Neutrophil (primary cell): ENCODE data around the gene STMN3.
"Not testable (repeated sequence)": the region's sequence is repeated elsewhere in the genome, so short reads cannot be mapped to it uniquely, and the experiment has no call there.

ENCODE experiments used
- H3K27ac ChIP-seq: fragments of 200-600 bp; sonication (generic); 2 replicates; pipeline ENCODE4 v1.5.1; 2016; ENCODE audit warnings: mild to moderate bottlenecking, moderate library complexity
- H3K27me3 ChIP-seq: fragments of 200-600 bp; sonication (generic); 2 replicates; pipeline ENCODE4 v1.6.0; 2016; ENCODE audit warnings: mild to moderate bottlenecking
- H3K36me3 ChIP-seq: fragments of 200-600 bp; sonication (generic); 2 replicates; pipeline ENCODE4 v1.5.1; 2017
- H3K4me1 ChIP-seq, 2 experiments: fragments of 200-600 bp in 1 of 2; sonication (generic) in 1 of 2; 1 replicate in 1 of 2; 2 replicates in 1 of 2; pipeline versions ENCODE4 v1.5.1 to v1.6.1; 2013 to 2016; ENCODE audit warnings: low read depth in 1 of 2, low read length in 1 of 2, mild to moderate bottlenecking in 1 of 2, moderate library complexity in 1 of 2; ENCODE audit not compliant: control insufficient read depth in 1 of 2, insufficient read depth in 1 of 2
- H3K4me3 ChIP-seq, 2 experiments: fragments of 200-600 bp in 1 of 2; sonication (generic) in 1 of 2; 1 replicate in 1 of 2; 2 replicates in 1 of 2; pipeline ENCODE4 v1.5.1; 2013 to 2016; ENCODE audit warnings: low read depth in 1 of 2, low read length in 1 of 2, mild to moderate bottlenecking in 1 of 2, moderate library complexity in 1 of 2
- H3K9me3 ChIP-seq: fragments of 200-600 bp; sonication (generic); 2 replicates; pipeline ENCODE4 v1.5.1; 2016
- TF ChIP-seq, protein P1 (sequence below): fragments of 200-600 bp; sonication (generic); IDR thresholded peaks from 2 replicates; pipeline ENCODE4 v1.5.1; 2016; ENCODE audit warnings: antibody characterized with exemption

The STMN3 gene

DNA sequence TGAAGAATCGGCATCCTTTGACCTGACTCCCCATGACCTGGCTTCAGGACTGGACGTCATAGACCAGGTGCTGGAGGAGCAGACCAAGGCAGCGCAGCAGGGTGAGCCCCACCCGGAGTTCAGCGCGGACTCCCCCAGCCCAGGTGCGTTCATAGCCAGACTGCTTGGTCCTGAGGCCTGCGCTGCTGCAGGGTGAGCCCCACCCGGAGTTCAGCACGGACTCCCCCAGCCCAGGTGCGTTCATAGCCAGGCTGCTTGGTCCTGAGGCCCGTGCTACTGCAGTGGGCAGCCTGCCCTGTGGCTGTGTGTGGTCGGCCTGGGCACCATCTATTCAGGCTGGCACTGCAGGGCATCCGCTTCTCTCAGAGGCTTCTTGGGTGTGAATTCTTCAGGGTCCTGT lies 20.7 kb upstream of the STMN3 start:
- H3K36me3 ChIP-seq = peaks cover 24% of the 10 kb centered on the region
- TF ChIP-seq, protein P1, sequence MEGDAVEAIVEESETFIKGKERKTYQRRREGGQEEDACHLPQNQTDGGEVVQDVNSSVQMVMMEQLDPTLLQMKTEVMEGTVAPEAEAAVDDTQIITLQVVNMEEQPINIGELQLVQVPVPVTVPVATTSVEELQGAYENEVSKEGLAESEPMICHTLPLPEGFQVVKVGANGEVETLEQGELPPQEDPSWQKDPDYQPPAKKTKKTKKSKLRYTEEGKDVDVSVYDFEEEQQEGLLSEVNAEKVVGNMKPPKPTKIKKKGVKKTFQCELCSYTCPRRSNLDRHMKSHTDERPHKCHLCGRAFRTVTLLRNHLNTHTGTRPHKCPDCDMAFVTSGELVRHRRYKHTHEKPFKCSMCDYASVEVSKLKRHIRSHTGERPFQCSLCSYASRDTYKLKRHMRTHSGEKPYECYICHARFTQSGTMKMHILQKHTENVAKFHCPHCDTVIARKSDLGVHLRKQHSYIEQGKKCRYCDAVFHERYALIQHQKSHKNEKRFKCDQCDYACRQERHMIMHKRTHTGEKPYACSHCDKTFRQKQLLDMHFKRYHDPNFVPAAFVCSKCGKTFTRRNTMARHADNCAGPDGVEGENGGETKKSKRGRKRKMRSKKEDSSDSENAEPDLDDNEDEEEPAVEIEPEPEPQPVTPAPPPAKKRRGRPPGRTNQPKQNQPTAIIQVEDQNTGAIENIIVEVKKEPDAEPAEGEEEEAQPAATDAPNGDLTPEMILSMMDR = no peak

DNA sequence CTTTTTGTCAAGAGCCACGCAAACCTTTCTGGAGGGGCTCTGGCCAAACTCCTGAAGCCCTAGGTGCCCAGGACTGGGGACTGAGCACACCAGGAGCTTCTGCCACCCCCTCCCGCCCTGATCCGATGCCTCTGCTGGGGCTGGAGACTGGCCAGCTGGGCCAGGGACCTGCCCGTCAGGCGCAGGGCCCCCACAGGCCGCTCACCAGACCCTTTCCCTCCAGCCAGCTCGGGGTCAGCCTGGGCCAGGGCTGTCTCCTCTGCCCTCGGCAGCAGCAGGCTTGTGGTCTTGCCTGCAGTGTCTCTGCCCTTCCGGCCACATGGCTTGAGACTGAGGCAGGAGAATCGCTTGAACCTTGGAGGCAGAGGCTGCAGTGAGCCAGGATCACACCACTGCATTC lies 19.4 kb upstream of the STMN3 start:
- Histone ChIP-seq H3K36me3 (peaks cover 27% of the 10 kb centered on the region), H3K4me3 (no peak overlapping the region), H3K27me3 (no peaks in the 10 kb centered on the region), H3K27ac (no peak overlapping the region), H3K9me3 (no peaks in the 10 kb centered on the region), H3K4me1 (no peaks in the 10 kb centered on the region)
- TF ChIP-seq, protein P1 = no peak

More for the DNA sequence above, 20.7 kb upstream of the STMN3 start:
- Histone ChIP-seq H3K4me1 (no peaks in the 10 kb centered on the region), H3K9me3 (no peaks in the 10 kb centered on the region), H3K27ac (no peak overlapping the region), H3K4me3 (no peak overlapping the region), H3K27me3 (no peaks in the 10 kb centered on the region)

DNA sequence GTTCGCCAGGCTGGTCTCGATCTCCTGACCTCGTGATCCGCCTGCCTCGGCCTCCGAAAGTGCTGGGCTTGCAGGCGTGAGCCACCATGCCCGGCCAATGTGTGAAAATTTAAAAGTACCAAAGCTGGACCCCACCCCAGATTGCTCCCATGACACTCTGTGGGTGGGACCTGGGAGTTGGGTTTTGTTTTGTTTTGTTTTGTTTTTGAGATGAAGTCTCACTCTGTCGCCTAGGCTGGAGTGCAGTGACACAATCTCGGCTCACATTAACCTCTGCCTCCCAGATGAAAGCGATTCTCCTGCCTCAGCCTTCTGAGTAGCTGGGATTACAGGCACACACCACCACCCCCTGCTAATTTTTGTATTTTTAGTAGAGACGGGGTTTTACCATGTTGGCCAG lies 18.5 kb upstream of the STMN3 start:
- not testable (repeated sequence) for H3K4me3 ChIP-seq, H3K27ac ChIP-seq, H3K4me1 ChIP-seq, H3K27me3 ChIP-seq, H3K9me3 ChIP-seq
- H3K36me3 ChIP-seq = peaks cover 33% of the 10 kb centered on the region

DNA sequence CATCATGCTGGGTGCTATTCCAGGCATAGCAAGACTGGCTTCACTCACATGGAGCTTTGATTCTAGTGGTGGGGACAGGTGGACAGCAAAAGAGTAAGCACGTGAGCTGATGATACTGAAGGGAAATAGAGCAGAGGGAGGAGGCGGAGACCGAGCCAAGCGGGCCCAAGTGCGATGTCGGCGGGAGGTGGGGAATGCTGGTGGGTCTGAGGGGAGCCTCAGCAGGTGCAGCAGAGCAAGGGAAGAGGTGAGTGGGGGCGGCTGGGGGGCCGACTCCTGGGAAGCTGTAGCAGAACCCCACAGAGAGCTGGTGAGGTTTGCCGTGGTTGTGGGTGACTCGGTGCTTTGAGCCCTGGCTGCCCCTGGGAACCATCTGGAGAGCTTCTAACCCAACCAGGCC lies 15.1 kb upstream of the STMN3 start:
- Histone ChIP-seq H3K27me3 (no peaks in the 10 kb centered on the region), H3K36me3 (peaks cover 23% of the 10 kb centered on the region), H3K27ac (no peak overlapping the region), H3K4me3 (no peak overlapping the region), H3K9me3 (no peaks in the 10 kb centered on the region), H3K4me1 (peaks cover 7 to 8% of the 10 kb centered on the region in 2 experiments)
- TF ChIP-seq, protein P1 = no peak

DNA sequence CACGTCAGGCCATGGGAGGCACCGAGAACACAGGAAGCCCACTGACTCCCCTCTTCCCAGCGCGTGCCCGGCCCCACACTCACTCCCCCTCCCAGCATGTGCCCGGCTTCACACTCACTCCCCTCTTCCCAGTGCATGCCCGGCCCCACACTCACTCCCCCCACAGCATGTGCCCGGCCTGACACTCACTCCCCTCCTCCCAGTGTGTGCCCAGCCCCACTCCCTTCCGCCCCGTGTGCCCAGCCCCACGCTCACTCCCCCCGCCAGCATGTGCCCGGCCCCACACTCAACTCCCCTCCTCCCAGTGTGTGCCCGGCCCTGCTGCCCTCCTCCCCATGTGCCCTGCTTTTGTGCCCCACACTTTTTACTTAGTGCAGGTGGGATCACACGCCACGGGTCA lies 14.6 kb upstream of the STMN3 start:
- Histone ChIP-seq H3K4me3 (no peak overlapping the region), H3K27me3 (no peaks in the 10 kb centered on the region), H3K27ac (no peak overlapping the region), H3K4me1 (peaks cover 7 to 8% of the 10 kb centered on the region in 2 experiments), H3K9me3 (no peaks in the 10 kb centered on the region), H3K36me3 (peaks cover 27% of the 10 kb centered on the region)
- TF ChIP-seq, protein P1 = no peak

DNA sequence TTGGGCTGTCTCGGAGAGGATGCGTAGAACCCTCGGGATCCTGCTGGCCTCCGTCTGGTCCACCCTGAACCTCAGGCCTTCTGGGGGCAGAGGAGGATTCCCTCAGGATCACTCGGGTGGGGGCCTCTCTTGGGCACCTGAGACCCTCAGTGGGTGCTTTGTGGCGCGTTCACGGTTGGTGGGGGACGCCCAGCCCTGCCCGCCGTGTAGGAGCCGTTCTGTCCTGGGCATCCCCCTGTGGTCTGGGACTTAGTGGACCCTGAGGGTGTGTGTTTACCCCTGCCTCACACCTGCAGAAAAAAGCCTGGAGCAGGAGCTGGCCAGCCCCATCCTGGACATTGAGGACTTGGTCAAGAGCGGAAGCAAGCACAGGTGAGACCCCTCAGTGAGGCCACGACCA lies 12.5 kb upstream of the STMN3 start:
- Histone ChIP-seq H3K4me3 (no peak overlapping the region), H3K36me3 (peaks cover 42% of the 10 kb centered on the region), H3K9me3 (no peaks in the 10 kb centered on the region), H3K4me1 (peaks cover 7 to 8% of the 10 kb centered on the region in 2 experiments), H3K27me3 (no peaks in the 10 kb centered on the region), H3K27ac (peak overlapping the region; percentile 35)
- TF ChIP-seq, protein P1 = no peak
